Measurements from ENCODE around the gene PITPNC1. TPM values are rescaled to one million over a fixed set of nuclear protein-coding genes. Genes with fewer than 3 reads are reported as not detected.

Gene PITPNC1
- total and polyA plus RNA-seq, 2 donors (not counting 3 experiments of a cell fraction or from before 2014, with no cell fraction given) = 2.4 to 9.6 TPM

GRCh38 chr17:67365738-67366192 is 11.3 kb upstream of the PITPNC1 start:
- POLR2A ChIA-PET = interaction anchor here (0.6 kb wide), 1 partner anchor 10 kb away, joined by 8 read pairs; no protein-coding TSS in a partner anchor
- Histone ChIP-seq H3K27me3 (ENCODE audit: control insufficient read depth in 2 of 2, insufficient read depth in 2 of 2, low read length in 2 of 2) (no peaks in the 10 kb centered on the region), H3K4me1 (ENCODE audit: control insufficient read depth, extremely low read depth, insufficient read depth, low read length) (peaks cover 14% of the 10 kb centered on the region), H3K9me3 (replicated peaks; ENCODE audit: control insufficient read depth, insufficient read depth, low read length) (no peaks in the 10 kb centered on the region), H3K79me2 (ENCODE audit: control insufficient read depth, insufficient read depth, low read length) (peaks cover 56% of the 10 kb centered on the region), H3K4me3 (replicated peaks in 1 of 3; ENCODE audit: insufficient read depth in 1 of 3, low read depth in 1 of 3, low read length in 3 of 3) (peak overlapping the region; percentile 60 to 93 (median 64)), H3K27ac (ENCODE audit: insufficient read depth, low read depth, low read length) (peak overlapping the region; percentile 80), H3K9me1 (replicated peaks; ENCODE audit: control insufficient read depth, extremely low read depth, insufficient read depth, low read length) (no peaks in the 10 kb centered on the region), H3K9ac (replicated peaks; ENCODE audit: extremely low read depth, insufficient read depth, low read length) (peak overlapping the region; percentile 96), H4K20me1 (replicated peaks; ENCODE audit: control insufficient read depth, extremely low read depth, insufficient read depth, low read length) (no peaks in the 10 kb centered on the region), H3K36me3 (ENCODE audit: control insufficient read depth in 2 of 2, extremely low read depth in 1 of 2, insufficient read depth in 2 of 2, low read length in 2 of 2) (no peaks in the 10 kb centered on the region), H3K4me2 (ENCODE audit: insufficient read depth, low read length) (peak overlapping the region; percentile 85), H2AFZ (ENCODE audit: low read depth, low read length) (no peak overlapping the region)
- TSS peak; percentile 88 for BruUV-seq (replicated peaks)
- dilution Hi-C loops (cut with MboI; ENCODE audit: extremely low pct_ligation_motif_present, low sequenced_read_pairs) = no loop called here
- FAIRE-seq (no peak), DNase-seq (ENCODE audit: low read depth, low spot score) (peak; percentile 71)
- intact Hi-C loops (cut with micrococcal nuclease) = loop anchor here (5.0 kb wide), 1 partner anchor 118 kb away; the partner anchor contains the start of gene HELZ
- TF ChIP-seq CTCF (IDR thresholded peaks at IDR 0.05; ENCODE audit: extremely low read depth in 1 of 2, insufficient read depth in 1 of 2, low read depth in 1 of 2, low read length in 2 of 2) = no peak
- no peak for TF ChIP-seq POLR2A (IDR thresholded peaks at IDR 0.05; ENCODE audit: low read depth, low read length)
- no peak for TF ChIP-seq MYC (IDR thresholded peaks at IDR 0.05; ENCODE audit: low read depth, low read length)
- no peak for TF ChIP-seq JUN (IDR thresholded peaks at IDR 0.05; ENCODE audit: borderline replicate concordance, insufficient read depth, insufficient read length, low read depth)
- CTCF ChIA-PET = interaction anchor here (1.2 to 2.2 kb wide), 5 partner anchors 9 to 324 kb away, joined by 3 to 16 read pairs (median 8); no protein-coding TSS in a partner anchor

Data from endothelial cell of umbilical vein (primary cell).